HepG2 (cell line): ENCODE measurements around the gene ZBTB20. TPM values are rescaled to one million over a fixed set of nuclear protein-coding genes. Genes with fewer than 3 reads are reported as not detected.

Experiments used
- ATAC-seq: fragments of 200-7000 bp; cut with Tn5 transposase; 3 replicates; pipeline ENCODE4 v1.9.1; 2020; ENCODE audit warnings: mild to moderate bottlenecking, moderate library complexity
- BruUV-seq: library from RNA; stranded (reverse); fragments of 400-500 nt; replicated peaks from 2 replicates; lab custom pipeline; 2021; lab: Mats Ljungman, UMichigan
- CTCF ChIA-PET: fragments of 300-600 bp; formaldehyde crosslinking; extraction: SDS; loops from one replicate; lab custom pipeline; 2021; ENCODE audit warnings: low total read pairs, inconsistent platforms, low intra/inter-chr PET ratio; lab: Yijun Ruan, JAX
- POLR2A ChIA-PET: fragments of 350-600 bp; sonication (Branson Sonifier 250); formaldehyde crosslinking; loops from one replicate; lab custom pipeline; 2020; ENCODE audit warnings: antibody characterized with exemption, inconsistent platforms; lab: Yijun Ruan, JAX
- DNase-seq: peaks from one replicate; pipeline ENCODE4 v3.0.0-alpha.2; 2015; ENCODE audit warnings: low spot score
- FAIRE-seq: peaks from 3 replicates; lab custom pipeline; 2011; peaks lifted over from hg19 to GRCh38; lab: Jason Lieb, UNC
- H2AFZ ChIP-seq: one replicate; pipeline ENCODE4 v1.6.1; 2011; ENCODE audit warnings: low read length, inconsistent platforms
- H3K27ac ChIP-seq: fragments of 300-600 bp; 3 replicates; pipeline ENCODE4 v1.8.0; 2011; ENCODE audit warnings: mixed run types, mild to moderate bottlenecking, mixed read lengths, low read length, inconsistent platforms; ENCODE audit not compliant: insufficient read depth; ENCODE audit errors: extremely low read length
- H3K27me3 ChIP-seq, 2 experiments: fragments of 200-600 bp in 1 of 2; 2 replicates in 1 of 2; 3 replicates in 1 of 2; pipeline versions ENCODE4 v1.6.0 to v1.8.0; 2011; ENCODE audit warnings: low read length in 2 of 2, mild to moderate bottlenecking in 2 of 2, moderate library complexity in 2 of 2, inconsistent platforms in 1 of 2; ENCODE audit not compliant: insufficient read depth in 2 of 2, control insufficient read depth in 1 of 2
- H3K36me3 ChIP-seq, 2 experiments: fragments of 200-600 bp in 1 of 2; replicated peaks in 1 of 2; 2 replicates in 1 of 2; 3 replicates in 1 of 2; pipeline versions ENCODE4 v1.5.1 to v1.8.0; 2011; ENCODE audit warnings: low read length in 2 of 2, inconsistent platforms in 1 of 2; ENCODE audit not compliant: insufficient read depth in 2 of 2, control insufficient read depth in 1 of 2
- H3K4me1 ChIP-seq: 2 replicates; pipeline ENCODE4 v1.5.1; 2012; ENCODE audit warnings: low read length, inconsistent platforms; ENCODE audit not compliant: insufficient read depth
- H3K4me2 ChIP-seq: 2 replicates; pipeline ENCODE4 v1.6.0; 2011; ENCODE audit warnings: low read depth, low read length, inconsistent platforms
- H3K4me3 ChIP-seq, 3 experiments: fragments of 200-600 bp in 1 of 3; sonication (generic), shearing (Covaris generic) in 1 of 3; replicated peaks in 1 of 3; 2 replicates each; pipeline ENCODE4 v1.5.1; 2011 to 2016; ENCODE audit warnings: low read length in 3 of 3, inconsistent platforms in 2 of 3, low read depth in 2 of 3, mild to moderate bottlenecking in 2 of 3, control low read depth in 1 of 3, mixed read lengths in 1 of 3; ENCODE audit not compliant: insufficient read depth in 1 of 3
- H3K79me2 ChIP-seq: one replicate; pipeline ENCODE4 v1.6.1; 2011; ENCODE audit warnings: low read length, inconsistent platforms; ENCODE audit not compliant: insufficient read depth
- H3K9ac ChIP-seq: 2 replicates; pipeline ENCODE4 v1.6.0; 2011; ENCODE audit warnings: mild to moderate bottlenecking, low read depth, low read length, inconsistent platforms; ENCODE audit not compliant: insufficient read depth
- H3K9me3 ChIP-seq: 2 replicates; pipeline ENCODE4 v1.5.1; 2012; ENCODE audit warnings: mild to moderate bottlenecking, low read length
- H4K20me1 ChIP-seq: 2 replicates; pipeline ENCODE4 v1.6.0; 2011; ENCODE audit warnings: inconsistent platforms, mild to moderate bottlenecking, low read length, moderate library complexity; ENCODE audit not compliant: insufficient read depth
- DPF2 ChIP-seq: sonication (generic); formaldehyde crosslinking; IDR thresholded peaks from 2 replicates; pipeline ENCODE4 v1.4.0; 2020; ENCODE audit warnings: mild to moderate bottlenecking, low read depth, missing genetic modification reagents, borderline replicate concordance
- JDP2 ChIP-seq: sonication (generic); formaldehyde crosslinking; IDR thresholded peaks from 2 replicates; pipeline ENCODE4 v1.8.1; 2022; ENCODE audit warnings: missing genetic modification reagents, borderline replicate concordance
- PHF8 ChIP-seq: sonication (generic); formaldehyde crosslinking; IDR thresholded peaks from 2 replicates; pipeline ENCODE4 v1.5.0; 2020; ENCODE audit warnings: missing genetic modification reagents
- RAD21 ChIP-seq: fragments of 450-650 bp; formaldehyde crosslinking; IDR thresholded peaks from 2 replicates; pipeline ENCODE4 v1.5.0; 2020; ENCODE audit warnings: mild to moderate bottlenecking
- SIX4 ChIP-seq: sonication (generic); formaldehyde crosslinking; IDR thresholded peaks from 2 replicates; pipeline ENCODE4 v1.4.0; 2020; ENCODE audit warnings: missing genetic modification reagents
- ZNF253 ChIP-seq: sonication (generic); formaldehyde crosslinking; IDR thresholded peaks from 2 replicates; pipeline ENCODE4 v1.8.0; 2022; ENCODE audit warnings: mild to moderate bottlenecking, missing genetic modification reagents, borderline replicate concordance
- ZNF329 ChIP-seq: sonication (generic); formaldehyde crosslinking; IDR thresholded peaks from 2 replicates; pipeline ENCODE4 v1.9.0; 2021; ENCODE audit warnings: low read depth, mild to moderate bottlenecking, missing genetic modification reagents
- ZNF672 ChIP-seq: sonication (generic); formaldehyde crosslinking; IDR thresholded peaks from 2 replicates; pipeline ENCODE4 v1.8.1; 2022; ENCODE audit warnings: missing genetic modification reagents
- ZNF850 ChIP-seq: sonication (generic); formaldehyde crosslinking; conservative IDR thresholded peaks from 2 replicates; pipeline ENCODE4 v1.9.0; 2021; ENCODE audit warnings: mild to moderate bottlenecking, missing genetic modification reagents
- WGBS: methylation state at CpG from one replicate; pipeline ENCODE4 v1.1.6; 2017; ENCODE audit warnings: low lambda C conversion rate; 5-methylcytosine and 5-hydroxymethylcytosine counted together
- in situ Hi-C: cut with HindIII; loops from 2 replicates; pipeline ENCODE4 v1.10.0; 2017; ENCODE audit warnings: low pct_unique_long_range_greater_than_20kb; ENCODE audit not compliant: extremely low pct_ligation_motif_present
- intact Hi-C: fragments of 100-400 bp; cut with micrococcal nuclease; formaldehyde crosslinking; loops from one replicate; pipeline ENCODE4 v1.10.0; 2022; ENCODE audit not compliant: unreplicated experiment
- polyA plus RNA-seq, 8 experiments: library from polyadenylated mRNA; depleted of rRNA in 3 of 8; stranded (reverse) in 7 of 8; unstranded in 1 of 8; fragments of >200 nt; fragmentation: Illumina TruSeq in 4 of 8; extraction: Trizol in 4 of 8; gene quantifications; 2 replicates each; pipeline versions ENCODE4 v1.2.1 to v1.2.3, GENCODE V29; 2011 to 2016; ENCODE audit warnings: low read depth in 4 of 8, missing spikeins in 1 of 8, mixed read lengths in 1 of 8; ENCODE audit not compliant: insufficient read depth in 1 of 8
- total RNA-seq, 5 experiments: library from RNA; depleted of rRNA; stranded (reverse); fragments of >200 nt; fragmentation: Illumina TruSeq; extraction: Trizol; gene quantifications; 2 replicates each; pipeline ENCODE4 v1.2.3, GENCODE V29; 2016; ENCODE audit warnings: low read depth in 1 of 5
- TF ChIP-seq, protein P1 (sequence below): sonication (generic); formaldehyde crosslinking; IDR thresholded peaks from 2 replicates; pipeline ENCODE4 v1.4.0; 2020; ENCODE audit warnings: mild to moderate bottlenecking, missing genetic modification reagents
- TF ChIP-seq, protein P2 (sequence below): IDR thresholded peaks from 2 replicates; pipeline ENCODE4 v1.6.1; 2016; ENCODE audit warnings: missing compliant biosample characterization, missing genetic modification reagents, borderline replicate concordance
- TF ChIP-seq, protein P3 (sequence below): sonication (generic); formaldehyde crosslinking; IDR thresholded peaks from 2 replicates; pipeline ENCODE4 v1.8.1; 2022; ENCODE audit warnings: low read depth, mild to moderate bottlenecking, missing genetic modification reagents

The ZBTB20 gene
- total and polyA plus RNA-seq, 2 of the 13 experiments (the other 11 are each of a cell fraction or from before 2014, with no cell fraction given): 1.9 to 8.8 TPM

DNA sequence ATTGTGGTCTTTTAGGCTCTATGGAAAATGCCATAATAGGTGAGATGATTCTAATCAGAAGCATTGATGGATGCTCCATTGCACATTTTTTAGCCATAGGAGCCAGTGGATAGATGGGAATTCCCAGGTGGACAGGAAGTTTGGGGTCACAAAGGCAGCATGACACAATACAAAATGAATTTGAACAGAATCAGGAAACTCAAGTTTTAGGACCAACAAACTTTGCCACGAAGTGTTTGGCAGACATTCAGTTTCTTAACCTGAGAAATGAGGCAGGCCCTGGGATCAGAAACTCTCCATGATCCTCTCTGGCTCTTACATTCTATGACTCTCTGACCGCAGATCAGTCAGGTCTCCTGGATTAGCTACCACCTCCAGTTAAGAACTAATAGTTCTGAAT is 577.9 kb downstream of the ZBTB20 start (continued):
- TF ChIP-seq, protein P1, sequence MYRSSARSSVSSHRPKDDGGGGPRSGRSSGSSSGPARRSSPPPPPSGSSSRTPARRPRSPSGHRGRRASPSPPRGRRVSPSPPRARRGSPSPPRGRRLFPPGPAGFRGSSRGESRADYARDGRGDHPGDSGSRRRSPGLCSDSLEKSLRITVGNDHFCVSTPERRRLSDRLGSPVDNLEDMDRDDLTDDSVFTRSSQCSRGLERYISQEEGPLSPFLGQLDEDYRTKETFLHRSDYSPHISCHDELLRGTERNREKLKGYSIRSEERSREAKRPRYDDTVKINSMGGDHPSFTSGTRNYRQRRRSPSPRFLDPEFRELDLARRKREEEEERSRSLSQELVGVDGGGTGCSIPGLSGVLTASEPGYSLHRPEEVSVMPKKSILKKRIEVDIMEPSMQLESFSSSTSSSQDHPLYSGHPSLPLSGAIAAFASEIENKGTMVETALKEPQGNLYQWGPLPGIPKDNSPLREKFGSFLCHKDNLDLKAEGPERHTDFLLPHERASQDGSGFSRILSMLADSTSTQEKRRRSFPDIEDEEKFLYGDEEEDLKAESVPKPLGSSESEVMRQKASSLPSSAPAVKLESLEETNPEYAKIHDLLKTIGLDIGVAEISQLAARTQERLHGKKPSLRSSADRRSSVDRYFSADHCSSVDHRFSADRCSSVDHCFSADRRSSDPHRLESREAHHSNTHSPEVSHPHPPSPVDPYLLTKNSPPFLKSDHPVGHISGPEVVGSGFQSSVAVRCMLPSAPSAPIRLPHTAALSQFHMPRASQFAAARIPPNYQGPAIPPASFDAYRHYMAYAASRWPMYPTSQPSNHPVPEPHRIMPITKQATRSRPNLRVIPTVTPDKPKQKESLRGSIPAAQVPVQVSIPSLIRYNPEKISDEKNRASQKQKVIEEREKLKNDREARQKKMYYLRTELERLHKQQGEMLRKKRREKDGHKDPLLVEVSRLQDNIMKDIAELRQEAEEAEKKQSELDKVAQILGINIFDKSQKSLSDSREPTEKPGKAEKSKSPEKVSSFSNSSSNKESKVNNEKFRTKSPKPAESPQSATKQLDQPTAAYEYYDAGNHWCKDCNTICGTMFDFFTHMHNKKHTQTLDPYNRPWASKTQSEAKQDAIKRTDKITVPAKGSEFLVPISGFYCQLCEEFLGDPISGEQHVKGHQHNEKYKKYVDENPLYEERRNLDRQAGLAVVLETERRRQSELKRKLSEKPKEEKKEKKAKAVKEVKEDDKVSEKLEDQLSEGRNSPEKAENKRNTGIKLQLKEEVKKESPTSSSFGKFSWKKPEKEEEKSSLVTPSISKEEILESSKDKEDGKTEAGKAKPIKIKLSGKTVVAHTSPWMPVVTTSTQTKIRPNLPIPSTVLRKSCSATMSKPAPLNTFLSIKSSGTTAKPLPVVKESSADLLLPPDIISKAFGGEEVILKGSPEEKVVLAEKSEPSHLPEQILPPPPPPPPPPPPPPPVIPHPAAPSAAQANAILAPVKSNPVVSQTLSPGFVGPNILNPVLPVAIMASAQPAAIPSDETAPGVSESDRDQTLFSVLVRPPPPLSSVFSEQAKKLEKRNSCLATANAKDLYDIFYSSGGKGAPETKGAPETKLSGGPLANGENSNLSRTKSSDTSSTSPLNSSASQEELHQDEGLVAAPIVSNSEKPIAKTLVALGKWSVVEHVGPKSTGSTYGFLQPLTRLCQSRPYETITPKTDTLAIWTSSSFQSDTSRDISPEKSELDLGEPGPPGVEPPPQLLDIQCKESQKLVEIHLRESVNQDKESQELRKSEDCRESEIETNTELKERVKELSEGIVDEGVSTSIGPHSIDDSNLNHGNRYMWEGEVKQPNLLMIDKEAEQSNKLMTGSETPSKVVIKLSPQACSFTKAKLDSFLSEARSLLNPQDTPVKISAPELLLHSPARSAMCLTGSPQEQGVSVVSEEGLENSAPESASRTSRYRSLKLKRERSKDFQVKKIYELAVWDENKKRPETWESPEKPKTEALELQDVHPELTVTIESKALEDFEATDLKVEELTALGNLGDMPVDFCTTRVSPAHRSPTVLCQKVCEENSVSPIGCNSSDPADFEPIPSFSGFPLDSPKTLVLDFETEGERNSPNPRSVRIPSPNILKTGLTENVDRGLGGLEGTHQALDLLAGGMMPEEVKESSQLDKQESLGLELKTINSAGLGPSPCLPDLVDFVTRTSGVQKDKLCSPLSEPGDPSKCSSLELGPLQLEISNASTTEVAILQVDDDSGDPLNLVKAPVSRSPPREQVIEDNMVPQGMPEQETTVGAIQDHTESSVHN (CRISPR knock-in tag): no peak
- TF ChIP-seq ZNF329: no peak
- no peak for TF ChIP-seq RAD21 (CRISPR knock-in tag)

DNA sequence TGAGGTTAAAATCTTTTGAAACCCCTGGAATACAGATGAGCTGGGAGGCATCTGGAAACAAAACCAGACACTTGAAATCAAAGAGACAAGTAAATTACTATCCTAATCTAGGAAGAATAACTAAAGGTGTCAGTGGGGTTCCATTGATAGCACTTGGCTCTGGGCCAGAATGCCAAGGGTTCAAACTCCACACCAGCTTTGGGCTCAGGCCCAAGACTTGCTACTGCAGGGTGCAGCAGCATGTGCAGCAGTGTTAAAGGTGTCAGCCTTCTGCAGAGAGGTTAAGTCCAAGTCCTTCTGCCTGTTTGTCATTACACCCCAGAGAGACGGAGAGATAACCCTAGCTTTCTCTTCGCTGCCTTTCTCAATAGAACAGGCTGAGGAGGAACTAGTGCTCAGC is 579.3 kb downstream of the ZBTB20 start:
- Histone ChIP-seq H4K20me1 (no peaks in the 10 kb centered on the region), H3K4me3 (no peak overlapping the region), H3K79me2 (no peaks in the 10 kb centered on the region), H3K4me1 (peaks cover 10% of the 10 kb centered on the region), H3K4me2 (no peak overlapping the region), H3K9ac (no peak overlapping the region), H3K36me3 (no peaks in the 10 kb centered on the region), H3K9me3 (no peaks in the 10 kb centered on the region), H3K27ac (no peak overlapping the region), H2AFZ (no peak overlapping the region), H3K27me3 (no peaks in the 10 kb centered on the region)
- no peak for DNase-seq
- intact Hi-C loops (no loop called here), in situ Hi-C loops (no loop called here)
- CTCF ChIA-PET: no interaction called here
- no peak for FAIRE-seq
- POLR2A ChIA-PET: no interaction called here
- BruUV-seq: no TSS peak
- peak; percentile 39; the same call in 2 of the 3 replicates for ATAC-seq
- WGBS: 100% methylated on average over 2 of the region's 2 CpGs
- no peak for TF ChIP-seq JDP2 (CRISPR knock-in tag)
- TF ChIP-seq, protein P2, sequence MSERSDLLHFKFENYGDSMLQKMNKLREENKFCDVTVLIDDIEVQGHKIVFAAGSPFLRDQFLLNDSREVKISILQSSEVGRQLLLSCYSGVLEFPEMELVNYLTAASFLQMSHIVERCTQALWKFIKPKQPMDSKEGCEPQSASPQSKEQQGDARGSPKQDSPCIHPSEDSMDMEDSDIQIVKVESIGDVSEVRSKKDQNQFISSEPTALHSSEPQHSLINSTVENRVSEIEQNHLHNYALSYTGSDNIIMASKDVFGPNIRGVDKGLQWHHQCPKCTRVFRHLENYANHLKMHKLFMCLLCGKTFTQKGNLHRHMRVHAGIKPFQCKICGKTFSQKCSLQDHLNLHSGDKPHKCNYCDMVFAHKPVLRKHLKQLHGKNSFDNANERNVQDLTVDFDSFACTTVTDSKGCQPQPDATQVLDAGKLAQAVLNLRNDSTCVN (CRISPR knock-in tag): no peak
- TF ChIP-seq ZNF672 (CRISPR knock-in tag): no peak
- TF ChIP-seq DPF2 (CRISPR knock-in tag): no peak
- TF ChIP-seq PHF8 (CRISPR knock-in tag): no peak
- no peak for TF ChIP-seq ZNF253 (CRISPR knock-in tag)
- TF ChIP-seq SIX4 (CRISPR knock-in tag): no peak
- no peak for TF ChIP-seq ZNF850
- TF ChIP-seq, protein P3, sequence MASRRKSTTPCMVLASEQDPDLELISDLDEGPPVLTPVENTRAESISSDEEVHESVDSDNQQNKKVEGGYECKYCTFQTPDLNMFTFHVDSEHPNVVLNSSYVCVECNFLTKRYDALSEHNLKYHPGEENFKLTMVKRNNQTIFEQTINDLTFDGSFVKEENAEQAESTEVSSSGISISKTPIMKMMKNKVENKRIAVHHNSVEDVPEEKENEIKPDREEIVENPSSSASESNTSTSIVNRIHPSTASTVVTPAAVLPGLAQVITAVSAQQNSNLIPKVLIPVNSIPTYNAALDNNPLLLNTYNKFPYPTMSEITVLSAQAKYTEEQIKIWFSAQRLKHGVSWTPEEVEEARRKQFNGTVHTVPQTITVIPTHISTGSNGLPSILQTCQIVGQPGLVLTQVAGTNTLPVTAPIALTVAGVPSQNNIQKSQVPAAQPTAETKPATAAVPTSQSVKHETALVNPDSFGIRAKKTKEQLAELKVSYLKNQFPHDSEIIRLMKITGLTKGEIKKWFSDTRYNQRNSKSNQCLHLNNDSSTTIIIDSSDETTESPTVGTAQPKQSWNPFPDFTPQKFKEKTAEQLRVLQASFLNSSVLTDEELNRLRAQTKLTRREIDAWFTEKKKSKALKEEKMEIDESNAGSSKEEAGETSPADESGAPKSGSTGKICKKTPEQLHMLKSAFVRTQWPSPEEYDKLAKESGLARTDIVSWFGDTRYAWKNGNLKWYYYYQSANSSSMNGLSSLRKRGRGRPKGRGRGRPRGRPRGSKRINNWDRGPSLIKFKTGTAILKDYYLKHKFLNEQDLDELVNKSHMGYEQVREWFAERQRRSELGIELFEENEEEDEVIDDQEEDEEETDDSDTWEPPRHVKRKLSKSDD (CRISPR knock-in tag): no peak
